A673 (cell line): ENCODE measurements around the gene SMIM32. TPM values are rescaled to one million over a fixed set of nuclear protein-coding genes. Genes with fewer than 3 reads are reported as not detected.

Experiments
- BruUV-seq: library from RNA; stranded (reverse); fragments of 400-500 nt; replicated peaks from 2 replicates; lab custom pipeline; 2021; lab: Mats Ljungman, UMichigan
- CTCF ChIA-PET: fragments of 300-600 bp; sonication (Branson Sonifier 250); formaldehyde crosslinking; loops from one replicate; lab custom pipeline; 2022; ENCODE audit warnings: antibody characterized with exemption; lab: Charles Lee
- POLR2A ChIA-PET: fragments of 300-600 bp; sonication (Branson Sonifier 250); formaldehyde crosslinking; loops from one replicate; lab custom pipeline; 2022; ENCODE audit warnings: antibody characterized with exemption; ENCODE audit not compliant: low non-redundant PET; lab: Charles Lee
- DNase-seq: peaks from one replicate; pipeline ENCODE4 v3.0.0-alpha.2; 2015; ENCODE audit warnings: low spot score
- H3K27ac ChIP-seq: fragments of 200-600 bp; sonication (generic); 2 replicates; pipeline ENCODE4 v1.5.1; 2016; ENCODE audit warnings: mixed run types, low read depth, mild to moderate bottlenecking, mixed read lengths, antibody characterized with exemption, low read length; ENCODE audit not compliant: poor library complexity, severe bottlenecking
- H3K27me3 ChIP-seq: fragments of 200-600 bp; sonication (generic); replicated peaks from 2 replicates; pipeline ENCODE4 v1.6.1; 2017; ENCODE audit warnings: mixed run types, low read depth, mild to moderate bottlenecking, mixed read lengths, antibody characterized with exemption, low read length; ENCODE audit not compliant: insufficient read depth, poor library complexity
- H3K36me3 ChIP-seq: fragments of 200-600 bp; sonication (generic); 2 replicates; pipeline ENCODE4 v1.6.1; 2016; ENCODE audit warnings: mixed run types, mild to moderate bottlenecking, mixed read lengths, antibody characterized with exemption, low read length; ENCODE audit not compliant: insufficient read depth, poor library complexity, severe bottlenecking
- H3K4me1 ChIP-seq: fragments of 200-600 bp; sonication (generic); 2 replicates; pipeline ENCODE4 v1.6.1; 2017; ENCODE audit warnings: mixed run types, mild to moderate bottlenecking, mixed read lengths, antibody characterized with exemption, low read length; ENCODE audit not compliant: insufficient read depth, poor library complexity, severe bottlenecking
- H3K4me3 ChIP-seq: fragments of 200-600 bp; sonication (generic); 2 replicates; pipeline ENCODE4 v1.5.1; 2016; ENCODE audit warnings: low read depth, mixed run types, mild to moderate bottlenecking, mixed read lengths, low read length; ENCODE audit not compliant: poor library complexity, severe bottlenecking
- H3K9me3 ChIP-seq: fragments of 200-600 bp; sonication (generic); 2 replicates; pipeline ENCODE4 v1.6.1; 2016; ENCODE audit warnings: mixed run types, low read depth, mild to moderate bottlenecking, mixed read lengths, antibody characterized with exemption, low read length; ENCODE audit not compliant: poor library complexity, severe bottlenecking
- EZH2 ChIP-seq: fragments of 200-600 bp; sonication (generic); IDR thresholded peaks from 2 replicates; pipeline ENCODE4 v1.6.1; 2017; ENCODE audit warnings: borderline replicate concordance, low read depth, mild to moderate bottlenecking, mixed read lengths, antibody characterized with exemption, low read length; ENCODE audit not compliant: poor library complexity, severe bottlenecking
- intact Hi-C: fragments of 100-400 bp; cut with micrococcal nuclease; formaldehyde crosslinking; loops from one replicate; pipeline ENCODE4 v1.10.0; 2022; ENCODE audit not compliant: unreplicated experiment
- total RNA-seq: library from RNA; stranded (reverse); gene quantifications from 2 replicates; pipeline ENCODE4 v1.2.3, GENCODE V29; 2021
- TF ChIP-seq, protein P1 (sequence below): fragments of 300-800, 200-600 bp; sonication (generic); conservative IDR thresholded peaks from 2 replicates; pipeline ENCODE4 v1.5.1; 2017; ENCODE audit warnings: low read depth, mild to moderate bottlenecking, antibody characterized with exemption, low read length, moderate library complexity, mixed read lengths

Gene SMIM32
- total RNA-seq, 1 experiment from 2014 or later: not detected

GRCh38 chr5:136155078-136155477, 37.9 kb downstream of the SMIM32 start:
- POLR2A ChIA-PET: no interaction called here
- BruUV-seq: no TSS peak
- intact Hi-C loops: no loop called here
- H3K27me3 ChIP-seq: no peaks in the 10 kb centered on the region
- no peaks in the 10 kb centered on the region for H3K4me1 ChIP-seq
- no peak overlapping the region for H3K27ac ChIP-seq
- no peaks in the 10 kb centered on the region for H3K9me3 ChIP-seq
- H3K36me3 ChIP-seq: peaks cover 28% of the 10 kb centered on the region
- no peak for TF ChIP-seq EZH2
- TF ChIP-seq, protein P1, sequence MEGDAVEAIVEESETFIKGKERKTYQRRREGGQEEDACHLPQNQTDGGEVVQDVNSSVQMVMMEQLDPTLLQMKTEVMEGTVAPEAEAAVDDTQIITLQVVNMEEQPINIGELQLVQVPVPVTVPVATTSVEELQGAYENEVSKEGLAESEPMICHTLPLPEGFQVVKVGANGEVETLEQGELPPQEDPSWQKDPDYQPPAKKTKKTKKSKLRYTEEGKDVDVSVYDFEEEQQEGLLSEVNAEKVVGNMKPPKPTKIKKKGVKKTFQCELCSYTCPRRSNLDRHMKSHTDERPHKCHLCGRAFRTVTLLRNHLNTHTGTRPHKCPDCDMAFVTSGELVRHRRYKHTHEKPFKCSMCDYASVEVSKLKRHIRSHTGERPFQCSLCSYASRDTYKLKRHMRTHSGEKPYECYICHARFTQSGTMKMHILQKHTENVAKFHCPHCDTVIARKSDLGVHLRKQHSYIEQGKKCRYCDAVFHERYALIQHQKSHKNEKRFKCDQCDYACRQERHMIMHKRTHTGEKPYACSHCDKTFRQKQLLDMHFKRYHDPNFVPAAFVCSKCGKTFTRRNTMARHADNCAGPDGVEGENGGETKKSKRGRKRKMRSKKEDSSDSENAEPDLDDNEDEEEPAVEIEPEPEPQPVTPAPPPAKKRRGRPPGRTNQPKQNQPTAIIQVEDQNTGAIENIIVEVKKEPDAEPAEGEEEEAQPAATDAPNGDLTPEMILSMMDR: no peak
- CTCF ChIA-PET: no interaction called here
- no peak for DNase-seq
- no peak overlapping the region for H3K4me3 ChIP-seq

DNA sequence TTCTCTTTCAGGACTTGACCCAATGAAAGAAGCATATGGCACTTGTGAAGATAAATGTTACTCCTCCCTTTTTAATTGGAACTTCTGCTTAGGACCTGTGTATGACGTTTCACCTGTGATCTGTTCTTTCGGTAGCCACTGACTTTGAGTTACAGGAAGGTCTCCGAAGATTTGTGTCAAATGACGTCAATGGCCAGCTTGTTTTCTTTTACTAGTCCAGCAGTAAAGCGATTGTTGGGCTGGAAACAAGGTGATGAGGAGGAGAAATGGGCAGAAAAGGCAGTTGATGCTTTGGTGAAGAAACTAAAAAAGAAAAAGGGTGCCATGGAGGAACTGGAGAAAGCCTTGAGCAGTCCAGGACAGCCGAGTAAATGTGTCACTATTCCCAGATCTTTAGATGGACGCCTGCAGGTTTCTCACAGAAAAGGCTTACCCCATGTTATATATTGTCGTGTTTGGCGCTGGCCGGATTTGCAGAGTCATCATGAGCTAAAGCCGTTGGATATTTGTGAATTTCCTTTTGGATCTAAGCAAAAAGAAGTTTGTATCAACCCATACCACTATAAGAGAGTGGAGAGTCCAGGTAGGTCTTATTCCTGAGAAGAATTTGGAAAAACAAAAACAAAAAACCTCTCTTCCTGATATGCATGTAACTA, 39.3 kb downstream of the SMIM32 start:
- POLR2A ChIA-PET: no interaction called here
- Histone ChIP-seq H3K4me1 (no peaks in the 10 kb centered on the region), H3K27ac (no peak overlapping the region), H3K9me3 (no peaks in the 10 kb centered on the region), H3K36me3 (peaks cover 28% of the 10 kb centered on the region), H3K27me3 (no peaks in the 10 kb centered on the region), H3K4me3 (no peak overlapping the region)
- TF ChIP-seq, protein P1: no peak
- TF ChIP-seq EZH2: no peak
- intact Hi-C loops: no loop called here
- no peak for DNase-seq
- TSS peak; percentile 13 for BruUV-seq
- CTCF ChIA-PET: no interaction called here

- intact Hi-C loops: no loop called here
- CTCF ChIA-PET: no interaction called here
- no peaks in the 10 kb centered on the region for H3K4me1 ChIP-seq
- BruUV-seq: no TSS peak
- no peaks in the 10 kb centered on the region for H3K27me3 ChIP-seq
- no peak for DNase-seq
- no peak overlapping the region for H3K4me3 ChIP-seq
- H3K36me3 ChIP-seq: peaks cover 15% of the 10 kb centered on the region
- no peak overlapping the region for H3K27ac ChIP-seq
- no peak for TF ChIP-seq EZH2
- TF ChIP-seq, protein P1: no peak
- no peaks in the 10 kb centered on the region for H3K9me3 ChIP-seq
- POLR2A ChIA-PET: no interaction called here
Measured at GRCh38 chr5:136149891-136150290, 43.1 kb downstream of the SMIM32 start.
